Measurements from ENCODE around the gene PIP4K2B. TPM values are rescaled to one million over a fixed set of nuclear protein-coding genes. Genes with fewer than 3 reads are reported as not detected.

Gene PIP4K2B
- total and polyA plus RNA-seq, 2 of the 8 experiments (the other 6 are each of a cell fraction or from before 2014, with no cell fraction given): 21.5 to 57.8 TPM

DNA sequence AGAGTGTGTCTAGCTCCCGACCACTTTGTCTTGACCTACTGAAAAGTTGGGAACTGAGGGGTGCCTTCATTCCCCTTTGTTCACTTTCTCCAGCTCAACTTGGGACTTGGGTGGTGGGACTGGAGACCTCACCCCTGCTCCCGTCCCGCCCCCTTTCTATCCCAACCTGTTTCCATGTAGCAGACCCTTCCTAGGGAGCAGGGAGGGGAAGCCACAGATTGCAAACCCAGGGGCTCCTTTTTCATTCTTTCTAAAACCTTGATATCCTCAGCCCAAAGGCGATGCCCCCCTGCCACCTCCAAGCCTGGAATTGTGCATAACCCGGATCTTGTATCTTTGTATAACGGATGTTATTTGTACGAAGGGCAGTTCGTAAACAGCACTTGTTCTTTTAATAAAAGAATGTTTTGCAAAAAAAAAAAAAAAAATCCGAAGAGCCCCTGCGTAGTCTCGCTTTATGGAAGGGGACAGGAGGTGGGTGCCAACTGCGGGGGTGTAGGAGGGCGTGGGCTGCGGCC is 69.9 kb downstream of the PIP4K2B start:
- Histone ChIP-seq H3K4ac (replicated peaks; ENCODE audit: insufficient read length, low read depth, low read length) (no peak overlapping the region), H3K27ac (ENCODE audit: low read depth, low read length) (no peak overlapping the region), H2AK5ac (ENCODE audit: low read depth, low read length) (no peak overlapping the region), H2AFZ (ENCODE audit: low read length) (no peak overlapping the region), H3K79me2 (ENCODE audit: control insufficient read depth in 1 of 2, insufficient read depth in 2 of 2, low read length in 2 of 2) (no peaks in the 10 kb centered on the region), H2BK15ac (ENCODE audit: low read length) (peak overlapping the region; percentile 81; the same call in 1 of the 2 replicates), H3K23me2 (ENCODE audit: low read depth, low read length) (peaks cover 9% of the 10 kb centered on the region; the same call in 1 of the 2 replicates), H2BK20ac (ENCODE audit: low read length) (no peak overlapping the region), H4K20me1 (replicated peaks in 1 of 2; ENCODE audit: control insufficient read depth in 1 of 2, insufficient read depth in 2 of 2, low read length in 2 of 2) (peaks cover 4 to 21% of the 10 kb centered on the region in 2 experiments), H4K5ac (ENCODE audit: insufficient read length, low read depth, low read length) (no peak overlapping the region), H2BK120ac (replicated peaks; ENCODE audit: low read depth, low read length) (no peak overlapping the region), H3K23ac (ENCODE audit: insufficient read length) (no peak overlapping the region), H3K56ac (replicated peaks; ENCODE audit: insufficient read length, low read depth, low read length) (no peak overlapping the region), H3K4me3 (ENCODE audit: extremely low read depth in 1 of 4, insufficient read depth in 2 of 4, low read depth in 3 of 4, low read length in 4 of 4) (peak overlapping the region; percentile 48 to 72 (median 63)), H2BK12ac (ENCODE audit: low read depth, low read length) (peak overlapping the region; percentile 75; the same call in 1 of the 2 replicates), H3K14ac (ENCODE audit: insufficient read length) (no peak overlapping the region), H3K18ac (ENCODE audit: extremely low read depth, low read length) (peak overlapping the region; percentile 83; the same call in 1 of the 2 replicates), H3K4me2 (ENCODE audit: insufficient read depth in 1 of 2, low read depth in 2 of 2, low read length in 2 of 2) (peak overlapping the region; percentile 88 to 94), H4K8ac (ENCODE audit: extremely low read depth, insufficient read depth, low read length) (peak overlapping the region; percentile 92), H3K79me1 (ENCODE audit: low read depth, low read length) (no peaks in the 10 kb centered on the region), H3K9ac (replicated peaks in 1 of 4; ENCODE audit: extremely low read depth in 1 of 4, low read depth in 3 of 4, low read length in 3 of 4) (peak overlapping the region in 1 of 4 experiments; percentile 66; a peak in 3 of 7 replicates), H3K36me3 (ENCODE audit: control insufficient read depth in 2 of 4, insufficient read depth in 4 of 4, low read length in 3 of 4) (peaks cover 0 to 3% (median 0%) of the 10 kb centered on the region in 4 experiments; a peak in 2 of 8 replicates), H4K91ac (replicated peaks; ENCODE audit: insufficient read length, low read length) (peak overlapping the region; percentile 77), H3K4me1 (replicated peaks in 1 of 4; ENCODE audit: control insufficient read depth in 3 of 4, insufficient read depth in 4 of 4, low read length in 3 of 4) (peaks cover 0 to 10% (median 5%) of the 10 kb centered on the region in 4 experiments; a peak in 5 of 7 replicates), H2BK5ac (ENCODE audit: low read depth, low read length) (no peak overlapping the region; the same call in 1 of the 2 replicates), H3K27me3 (replicated peaks in 1 of 4; ENCODE audit: control insufficient read depth in 3 of 4, extremely low read depth in 1 of 4, insufficient read depth in 3 of 4, low read length in 3 of 4) (peaks cover 0 to 17% (median 7%) of the 10 kb centered on the region in 4 experiments; a peak in 3 of 7 replicates), H3K9me3 (ENCODE audit: insufficient read depth in 2 of 2, low read depth in 1 of 2, low read length in 1 of 2) (no peaks in the 10 kb centered on the region)
- TF ChIP-seq KDM4A (IDR thresholded peaks at IDR 0.05; ENCODE audit: low read depth, low read length, severe bottlenecking): no peak
- TF ChIP-seq EGR1 (IDR thresholded peaks at IDR 0.05; ENCODE audit: borderline replicate concordance, low read depth, low read length): no peak
- no peak for TF ChIP-seq CBX5 (IDR thresholded peaks at IDR 0.05; ENCODE audit: low read depth, low read length)
- TF ChIP-seq RBBP5 (IDR thresholded peaks at IDR 0.05; ENCODE audit: borderline replicate concordance, low read depth, low read length): no peak
- TF ChIP-seq RFX5 (IDR thresholded peaks at IDR 0.05; ENCODE audit: borderline replicate concordance, low read depth, low read length): no peak
- TF ChIP-seq SIX5 (IDR thresholded peaks at IDR 0.05; ENCODE audit: low read depth, low read length): no peak
- no peak for TF ChIP-seq TAF1 (IDR thresholded peaks at IDR 0.05; ENCODE audit: low read depth, low read length)
- DNase-seq (ENCODE audit: low read depth in 1 of 2, low spot score in 2 of 2) (no peak), FAIRE-seq (no peak)
- ChIA-PET CTCF (ENCODE audit: partially characterized antibody) (interaction anchor here (0.9 to 2.0 kb wide), 14 partner anchors 11 to 149 kb away, joined by 3 to 14 read pairs (median 4); no protein-coding TSS in a partner anchor), POLR2A (ENCODE audit: partially characterized antibody) (interaction anchor here (0.8 to 7.0 kb wide), 5 partner anchors 10 to 20 kb away, joined by 3 to 40 read pairs (median 10); no protein-coding TSS in a partner anchor)
- 42% methylated on average over 14 of the region's 14 CpGs; no CpG with 5 or more reads in 1 of the 2 experiments for WGBS, 2 experiments (ENCODE audit: extremely low coverage in 1 of 2, insufficient coverage in 1 of 2, insufficient read length in 1 of 2, insufficient replicate concordance in 2 of 2, low coverage in 1 of 2, low lambda C conversion rate in 2 of 2, missing lambda C conversion rate in 1 of 2)

All from H1 (cell line).